ENCODE measurements around the gene STX3.

DNA sequence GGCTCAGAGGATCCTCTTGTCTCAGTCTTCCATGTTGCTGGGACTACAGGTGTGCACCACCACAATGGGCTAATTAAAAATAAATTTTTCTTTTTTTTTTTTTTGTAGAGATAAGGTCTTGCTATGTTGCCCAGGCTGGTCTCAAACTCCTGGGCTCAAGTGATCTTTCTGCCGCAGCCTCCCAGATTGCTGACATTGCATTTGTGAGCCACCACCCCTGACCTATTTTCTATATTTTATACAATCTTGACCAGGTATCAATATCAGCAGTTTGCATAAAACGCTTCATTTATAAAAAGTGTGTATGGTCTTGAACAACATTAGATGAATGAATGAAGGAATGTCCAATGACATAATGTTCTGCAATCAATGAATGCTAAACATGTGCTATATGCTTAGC is 9.1 kb upstream of the STX3 start:
- TF ChIP-seq, protein P1, sequence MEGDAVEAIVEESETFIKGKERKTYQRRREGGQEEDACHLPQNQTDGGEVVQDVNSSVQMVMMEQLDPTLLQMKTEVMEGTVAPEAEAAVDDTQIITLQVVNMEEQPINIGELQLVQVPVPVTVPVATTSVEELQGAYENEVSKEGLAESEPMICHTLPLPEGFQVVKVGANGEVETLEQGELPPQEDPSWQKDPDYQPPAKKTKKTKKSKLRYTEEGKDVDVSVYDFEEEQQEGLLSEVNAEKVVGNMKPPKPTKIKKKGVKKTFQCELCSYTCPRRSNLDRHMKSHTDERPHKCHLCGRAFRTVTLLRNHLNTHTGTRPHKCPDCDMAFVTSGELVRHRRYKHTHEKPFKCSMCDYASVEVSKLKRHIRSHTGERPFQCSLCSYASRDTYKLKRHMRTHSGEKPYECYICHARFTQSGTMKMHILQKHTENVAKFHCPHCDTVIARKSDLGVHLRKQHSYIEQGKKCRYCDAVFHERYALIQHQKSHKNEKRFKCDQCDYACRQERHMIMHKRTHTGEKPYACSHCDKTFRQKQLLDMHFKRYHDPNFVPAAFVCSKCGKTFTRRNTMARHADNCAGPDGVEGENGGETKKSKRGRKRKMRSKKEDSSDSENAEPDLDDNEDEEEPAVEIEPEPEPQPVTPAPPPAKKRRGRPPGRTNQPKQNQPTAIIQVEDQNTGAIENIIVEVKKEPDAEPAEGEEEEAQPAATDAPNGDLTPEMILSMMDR (IDR thresholded peaks at IDR 0.05), result no peak
- no peak for TF ChIP-seq POLR2A (IDR thresholded peaks at IDR 0.05)
- TF ChIP-seq POLR2AphosphoS5 (IDR thresholded peaks at IDR 0.05), result no peak

All from prostate gland (tissue), 2 donors.